ENCODE data around the gene MEF2C. TPM values are rescaled to one million over a fixed set of nuclear protein-coding genes. Genes with fewer than 3 reads are reported as not detected.
A peak's percentile ranks its signal among the peaks of the same experiment; 100 is the strongest.

The MEF2C gene
- total RNA-seq, 2 experiments from 2014 or later: 0.07 to 0.12 TPM

GRCh38 chr5:88682881-88683361 is 200.1 kb downstream of the MEF2C start:
- H3K9me3 Mint-ChIP-seq (ENCODE audit: low read depth): no peaks in the 10 kb centered on the region
- peaks cover 10% of the 10 kb centered on the region for H3K4me1 Mint-ChIP-seq
- intact Hi-C loops (cut with DNase I, micrococcal nuclease): loop anchor here (5.0 to 10.0 kb wide), 2 partner anchors 202 to 416 kb away; partner anchors contain the start of genes MEF2C (in 1 of the 2) and TMEM161B (in 1 of the 2)
- DNase-seq (no peak), ATAC-seq (no peak)
- no peak overlapping the region for H3K4me3 Mint-ChIP-seq
- H3K27me3 Mint-ChIP-seq: peaks cover 74% of the 10 kb centered on the region
- no peak overlapping the region for H3K27ac Mint-ChIP-seq
- ChIA-PET CTCF (interaction anchor here (0.8 to 4.0 kb wide), 3 partner anchors 8 to 542 kb away, joined by 3 to 51 read pairs (median 3); no protein-coding TSS in a partner anchor), POLR2A (no interaction called here)
- H3K36me3 Mint-ChIP-seq (ENCODE audit: low read depth): peaks cover 2% of the 10 kb centered on the region

- ATAC-seq: no peak
- Mint-ChIP-seq H3K4me3 (no peak overlapping the region), H3K36me3 (ENCODE audit: low read depth) (peaks cover 3% of the 10 kb centered on the region), H3K27me3 (peaks cover 75% of the 10 kb centered on the region), H3K27ac (no peak overlapping the region), H3K4me1 (peaks cover 10% of the 10 kb centered on the region), H3K9me3 (ENCODE audit: low read depth) (no peaks in the 10 kb centered on the region)
- DNase-seq: no peak
- intact Hi-C loops (cut with DNase I, micrococcal nuclease): loop anchor here (5.0 to 10.0 kb wide), 2 partner anchors 203 to 415 kb away; partner anchors contain the start of genes MEF2C (in 1 of the 2) and TMEM161B (in 1 of the 2)
- CTCF ChIA-PET: interaction anchor here (0.7 to 4.0 kb wide), 5 partner anchors 9 to 904 kb away, joined by 3 to 51 read pairs (median 7); no protein-coding TSS in a partner anchor
- POLR2A ChIA-PET: no interaction called here
Observed at GRCh38 chr5:88682131-88682530, 200.9 kb downstream of the MEF2C start.

GRCh38 chr5:88681211-88681803 is 201.7 kb downstream of the MEF2C start:
- Mint-ChIP-seq H3K27me3 (peaks cover 73% of the 10 kb centered on the region), H3K4me1 (peaks cover 14% of the 10 kb centered on the region), H3K9me3 (ENCODE audit: low read depth) (no peaks in the 10 kb centered on the region), H3K27ac (no peak overlapping the region), H3K36me3 (ENCODE audit: low read depth) (peaks cover 3% of the 10 kb centered on the region), H3K4me3 (no peak overlapping the region)
- ChIA-PET POLR2A (no interaction called here), CTCF (interaction anchor here (0.6 to 4.0 kb wide), 8 partner anchors 9 to 903 kb away, joined by 3 to 51 read pairs (median 3); no protein-coding TSS in a partner anchor)
- DNase-seq (no peak), ATAC-seq (no peak)
- intact Hi-C loops (cut with DNase I, micrococcal nuclease): loop anchor here (5.0 to 10.0 kb wide), 2 partner anchors 203 to 414 kb away; partner anchors contain the start of genes MEF2C (in 1 of the 2) and TMEM161B (in 1 of the 2)

- Mint-ChIP-seq H3K27me3 (peaks cover 69% of the 10 kb centered on the region), H3K4me3 (peak overlapping the region; percentile 19), H3K36me3 (ENCODE audit: low read depth) (peaks cover 3% of the 10 kb centered on the region), H3K9me3 (ENCODE audit: low read depth) (no peaks in the 10 kb centered on the region), H3K27ac (no peak overlapping the region), H3K4me1 (peaks cover 17% of the 10 kb centered on the region)
- ChIA-PET POLR2A (interaction anchor here (0.7 kb wide), 1 partner anchor 190 kb away, joined by 3 read pairs; no protein-coding TSS in a partner anchor), CTCF (interaction anchor here (0.6 to 4.0 kb wide), 18 partner anchors 8 to 1155 kb away, joined by 3 to 51 read pairs (median 3); no protein-coding TSS in a partner anchor)
- peak; percentile 88 for DNase-seq
- intact Hi-C loops (cut with DNase I, micrococcal nuclease): loop anchor here (1.0 to 10.0 kb wide), 4 partner anchors 204 to 899 kb away; partner anchors contain the start of genes MEF2C (in 1 of the 2) and TMEM161B (in 1 of the 2)
- ATAC-seq: peak; percentile 89
Observed at GRCh38 chr5:88680253-88681132, 202.5 kb downstream of the MEF2C start.

- ChIA-PET POLR2A (interaction anchor here (0.7 kb wide), 1 partner anchor 189 kb away, joined by 3 read pairs; no protein-coding TSS in a partner anchor), CTCF (interaction anchor here (0.6 to 4.0 kb wide), 13 partner anchors 12 to 1156 kb away, joined by 3 to 51 read pairs (median 3); no protein-coding TSS in a partner anchor)
- H3K4me1 Mint-ChIP-seq: peaks cover 21% of the 10 kb centered on the region
- no peak for DNase-seq
- no peak for ATAC-seq
- intact Hi-C loops (cut with DNase I, micrococcal nuclease): loop anchor here (1.0 to 10.0 kb wide), 6 partner anchors 10 to 898 kb away; partner anchors contain the start of genes MEF2C (in 1 of the 2) and TMEM161B (in 1 of the 2)
- no peak overlapping the region for H3K4me3 Mint-ChIP-seq
- no peaks in the 10 kb centered on the region for H3K9me3 Mint-ChIP-seq (ENCODE audit: low read depth)
- H3K27ac Mint-ChIP-seq: no peak overlapping the region
- peaks cover 3% of the 10 kb centered on the region for H3K36me3 Mint-ChIP-seq (ENCODE audit: low read depth)
- peaks cover 71% of the 10 kb centered on the region for H3K27me3 Mint-ChIP-seq
Observed at GRCh38 chr5:88679638-88680037, 203.3 kb downstream of the MEF2C start.

DNA sequence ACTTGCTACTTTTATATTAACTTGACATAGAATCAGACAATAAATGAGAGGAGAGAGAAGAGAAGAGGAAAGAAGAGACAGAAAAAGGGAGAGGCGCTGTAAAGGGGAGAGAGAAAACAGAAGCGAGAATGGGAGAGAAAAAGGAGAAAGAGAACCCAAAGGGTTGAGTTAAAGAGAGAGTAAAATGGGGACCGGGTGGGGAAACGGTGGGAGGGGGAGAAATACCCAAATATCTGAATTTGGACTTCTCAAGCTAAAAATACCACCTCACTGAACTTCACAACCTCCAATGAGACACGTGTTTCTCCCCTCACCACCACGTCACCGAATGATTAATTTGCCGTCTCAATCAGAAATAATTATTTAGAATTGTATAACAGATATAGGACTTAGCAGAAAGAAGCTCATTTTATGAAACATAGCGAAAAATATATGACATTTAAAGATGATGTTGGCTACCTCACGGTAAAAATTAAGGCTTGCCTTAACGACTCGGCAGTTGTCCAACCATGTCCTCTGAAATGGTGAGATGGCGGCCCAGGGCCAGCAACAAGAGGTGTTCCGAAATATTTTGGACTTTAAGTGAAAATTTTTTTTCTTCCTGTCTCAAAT is 204.1 kb downstream of the MEF2C start:
- POLR2A ChIA-PET: no interaction called here
- Mint-ChIP-seq H3K9me3 (ENCODE audit: low read depth) (no peaks in the 10 kb centered on the region), H3K27ac (no peak overlapping the region), H3K4me3 (no peak overlapping the region), H3K27me3 (peaks cover 69% of the 10 kb centered on the region), H3K4me1 (peaks cover 22% of the 10 kb centered on the region), H3K36me3 (ENCODE audit: low read depth) (peaks cover 5% of the 10 kb centered on the region)
- CTCF ChIA-PET: interaction anchor here (0.7 to 1.0 kb wide), 3 partner anchors 10 to 897 kb away, joined by 3 to 4 read pairs (median 4); no protein-coding TSS in a partner anchor
- ATAC-seq (no peak), DNase-seq (no peak)
- intact Hi-C loops (cut with DNase I, micrococcal nuclease): loop anchor here (1.0 to 5.0 kb wide), 3 partner anchors 10 to 537 kb away; no protein-coding TSS in a partner anchor

- ChIA-PET POLR2A (no interaction called here), CTCF (interaction anchor here (0.7 to 1.0 kb wide), 3 partner anchors 11 to 897 kb away, joined by 3 to 4 read pairs (median 4); no protein-coding TSS in a partner anchor)
- peaks cover 26% of the 10 kb centered on the region for H3K4me1 Mint-ChIP-seq
- peaks cover 69% of the 10 kb centered on the region for H3K27me3 Mint-ChIP-seq
- H3K4me3 Mint-ChIP-seq: no peak overlapping the region
- no peak overlapping the region for H3K27ac Mint-ChIP-seq
- no peaks in the 10 kb centered on the region for H3K9me3 Mint-ChIP-seq (ENCODE audit: low read depth)
- DNase-seq (peak; percentile 33), ATAC-seq (no peak)
- intact Hi-C loops (cut with DNase I, micrococcal nuclease): loop anchor here (1.0 to 5.0 kb wide), 2 partner anchors 534 to 536 kb away; no protein-coding TSS in a partner anchor
- H3K36me3 Mint-ChIP-seq (ENCODE audit: low read depth): peaks cover 10% of the 10 kb centered on the region
Observed at GRCh38 chr5:88677943-88678769, 204.8 kb downstream of the MEF2C start.

- H3K4me3 Mint-ChIP-seq: no peak overlapping the region
Observed at GRCh38 chr5:88677376-88677895, 205.5 kb downstream of the MEF2C start.

GRCh38 chr5:88676637-88677375 is 206.2 kb downstream of the MEF2C start:
- POLR2A ChIA-PET: no interaction called here
- H3K36me3 Mint-ChIP-seq (ENCODE audit: low read depth): peaks cover 10% of the 10 kb centered on the region
- ATAC-seq (no peak), DNase-seq (no peak)
- peak overlapping the region; percentile 65 for H3K4me3 Mint-ChIP-seq
- H3K27me3 Mint-ChIP-seq: peaks cover 75% of the 10 kb centered on the region
- H3K9me3 Mint-ChIP-seq (ENCODE audit: low read depth): no peaks in the 10 kb centered on the region
- peaks cover 30% of the 10 kb centered on the region for H3K4me1 Mint-ChIP-seq
- H3K27ac Mint-ChIP-seq: no peak overlapping the region
- CTCF ChIA-PET: interaction anchor here (1.5 kb wide), 2 partner anchors 13 to 896 kb away, joined by 4 to 6 read pairs; no protein-coding TSS in a partner anchor
- intact Hi-C loops (cut with DNase I, micrococcal nuclease): loop anchor here in 1 of 2 experiments (5.0 kb wide), 1 partner anchor 535 kb away; no protein-coding TSS in a partner anchor

More at GRCh38 chr5:88677376-88677895, 205.5 kb downstream of the MEF2C start:
- ChIA-PET POLR2A (no interaction called here), CTCF (no interaction called here)
- Mint-ChIP-seq H3K4me1 (peaks cover 27% of the 10 kb centered on the region), H3K27me3 (peaks cover 70% of the 10 kb centered on the region), H3K27ac (no peak overlapping the region), H3K36me3 (ENCODE audit: low read depth) (peaks cover 10% of the 10 kb centered on the region), H3K9me3 (ENCODE audit: low read depth) (no peaks in the 10 kb centered on the region)
- intact Hi-C loops (cut with DNase I, micrococcal nuclease): loop anchor here in 1 of 2 experiments (5.0 kb wide), 1 partner anchor 535 kb away; no protein-coding TSS in a partner anchor
- DNase-seq (no peak), ATAC-seq (no peak)
